Type B pancreatic cell (in vitro differentiated cells): ENCODE data around the gene SEMA4B. TPM values are rescaled to one million over a fixed set of nuclear protein-coding genes. Genes with fewer than 3 reads are reported as not detected.

Source experiments
- DNase-seq: peaks from one replicate; pipeline ENCODE4 v3.0.0; 2021; ENCODE audit warnings: mixed read lengths; ENCODE audit not compliant: unreplicated experiment; ENCODE audit errors: extremely low spot score
- H3K27ac Mint-ChIP-seq: 2 replicates; pipeline ENCODE4 v1.8.0; 2021; ENCODE audit warnings: mild to moderate bottlenecking, mixed read lengths
- H3K27me3 Mint-ChIP-seq: 2 replicates; pipeline ENCODE4 v1.8.0; 2021; ENCODE audit warnings: mixed read lengths
- H3K36me3 Mint-ChIP-seq: 2 replicates; pipeline ENCODE4 v1.8.0; 2021; ENCODE audit warnings: mixed read lengths
- H3K4me1 Mint-ChIP-seq: one replicate; pipeline ENCODE4 v1.8.0; 2021; ENCODE audit warnings: mixed read lengths; ENCODE audit not compliant: unreplicated experiment
- H3K4me3 Mint-ChIP-seq: 2 replicates; pipeline ENCODE4 v1.8.0; 2021; ENCODE audit warnings: mild to moderate bottlenecking, mixed read lengths
- H3K9me3 Mint-ChIP-seq: 2 replicates; pipeline ENCODE4 v1.8.0; 2021; ENCODE audit warnings: mixed read lengths
- CTCF ChIP-seq: fragments of 200-600 bp; sonication (generic); conservative IDR thresholded peaks from 2 replicates; pipeline ENCODE4 v1.5.0; 2021; ENCODE audit warnings: antibody characterized with exemption, mild to moderate bottlenecking
- total RNA-seq: library from RNA; stranded (reverse); gene quantifications from 2 replicates; pipeline ENCODE4 v1.2.1, GENCODE V29; 2021; ENCODE audit warnings: low replicate concordance

The SEMA4B gene
- total RNA-seq, 1 donor from 2014 or later, result 28.9 TPM

DNA sequence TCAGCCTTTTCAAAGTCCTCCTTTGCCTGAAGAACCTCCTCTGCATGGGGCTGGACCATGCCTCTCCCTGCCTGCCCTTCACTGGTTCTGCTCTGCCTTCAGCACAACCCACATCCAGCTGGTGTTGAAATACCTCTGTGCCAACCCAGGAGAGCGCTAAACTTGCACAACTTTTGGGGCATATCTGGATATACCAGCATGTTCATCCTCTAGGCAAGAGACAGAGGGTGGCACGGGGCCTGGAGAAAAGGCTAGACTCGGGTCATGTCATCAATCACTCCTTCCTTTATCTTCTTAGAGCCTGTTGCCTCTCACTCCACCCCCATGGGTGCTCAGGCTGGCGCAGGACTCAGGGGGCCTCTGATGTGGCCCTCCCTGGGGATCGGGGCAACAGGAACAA, 4.8 kb downstream of the SEMA4B start:
- H3K27ac Mint-ChIP-seq, result no peak overlapping the region
- H3K4me1 Mint-ChIP-seq, result peaks cover 6% of the 10 kb centered on the region
- DNase-seq, result no peak
- H3K4me3 Mint-ChIP-seq, result no peak overlapping the region
- no peaks in the 10 kb centered on the region for H3K9me3 Mint-ChIP-seq
- H3K36me3 Mint-ChIP-seq, result no peaks in the 10 kb centered on the region
- TF ChIP-seq CTCF, result no peak
- no peaks in the 10 kb centered on the region for H3K27me3 Mint-ChIP-seq

GRCh38 chr15:90207252-90207651, 6.1 kb downstream of the SEMA4B start:
- no peak overlapping the region for H3K4me3 Mint-ChIP-seq

GRCh38 chr15:90208356-90208755, 7.2 kb downstream of the SEMA4B start:
- H3K9me3 Mint-ChIP-seq, result no peaks in the 10 kb centered on the region
- no peak overlapping the region for H3K27ac Mint-ChIP-seq
- DNase-seq, result no peak
- H3K36me3 Mint-ChIP-seq, result no peaks in the 10 kb centered on the region
- no peak overlapping the region for H3K4me3 Mint-ChIP-seq
- no peaks in the 10 kb centered on the region for H3K4me1 Mint-ChIP-seq
- TF ChIP-seq CTCF, result no peak
- H3K27me3 Mint-ChIP-seq, result no peaks in the 10 kb centered on the region

More at GRCh38 chr15:90207252-90207651, 6.1 kb downstream of the SEMA4B start:
- H3K36me3 Mint-ChIP-seq, result no peaks in the 10 kb centered on the region
- H3K4me1 Mint-ChIP-seq, result peaks cover 5% of the 10 kb centered on the region
- no peak overlapping the region for H3K27ac Mint-ChIP-seq
- no peaks in the 10 kb centered on the region for H3K9me3 Mint-ChIP-seq
- no peak for DNase-seq
- no peaks in the 10 kb centered on the region for H3K27me3 Mint-ChIP-seq
- no peak for TF ChIP-seq CTCF

GRCh38 chr15:90209591-90209990, 8.5 kb downstream of the SEMA4B start:
- H3K27me3 Mint-ChIP-seq, result no peaks in the 10 kb centered on the region
- no peak for DNase-seq
- no peak overlapping the region for H3K4me3 Mint-ChIP-seq
- no peaks in the 10 kb centered on the region for H3K4me1 Mint-ChIP-seq
- no peak overlapping the region for H3K27ac Mint-ChIP-seq
- no peaks in the 10 kb centered on the region for H3K36me3 Mint-ChIP-seq
- no peaks in the 10 kb centered on the region for H3K9me3 Mint-ChIP-seq
- no peak for TF ChIP-seq CTCF

DNA sequence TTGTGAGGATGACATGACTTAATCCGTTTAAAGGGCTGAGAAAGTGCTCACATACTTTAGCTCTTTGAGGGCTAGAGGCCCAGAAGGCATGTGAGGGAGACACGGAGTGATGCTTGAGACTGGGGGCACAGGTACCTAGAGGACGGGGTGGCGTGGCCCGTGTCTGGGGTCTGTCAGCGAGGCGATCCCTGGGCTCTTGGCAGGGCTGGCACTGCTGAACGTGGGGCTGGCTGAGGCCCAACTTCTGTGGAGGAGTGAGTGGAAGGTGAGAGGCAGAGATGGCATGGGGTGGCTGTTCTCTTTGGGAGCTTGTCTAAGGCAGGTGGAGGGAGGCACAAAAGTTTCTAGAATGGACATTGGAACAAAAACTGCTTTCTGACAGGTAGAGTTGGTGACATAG, 9.5 kb downstream of the SEMA4B start:
- no peaks in the 10 kb centered on the region for H3K36me3 Mint-ChIP-seq
- no peak for DNase-seq
- TF ChIP-seq CTCF, result no peak
- no peaks in the 10 kb centered on the region for H3K9me3 Mint-ChIP-seq
- peak overlapping the region; percentile 60 for H3K27ac Mint-ChIP-seq
- no peak overlapping the region for H3K4me3 Mint-ChIP-seq
- peaks cover 3% of the 10 kb centered on the region for H3K4me1 Mint-ChIP-seq
- no peaks in the 10 kb centered on the region for H3K27me3 Mint-ChIP-seq

- no peak for DNase-seq
- no peaks in the 10 kb centered on the region for H3K36me3 Mint-ChIP-seq
- H3K4me3 Mint-ChIP-seq, result no peak overlapping the region
- TF ChIP-seq CTCF, result no peak
- H3K27ac Mint-ChIP-seq, result peak overlapping the region; percentile 60
- H3K9me3 Mint-ChIP-seq, result no peaks in the 10 kb centered on the region
- H3K27me3 Mint-ChIP-seq, result no peaks in the 10 kb centered on the region
- peaks cover 3% of the 10 kb centered on the region for H3K4me1 Mint-ChIP-seq
Observed at GRCh38 chr15:90211009-90211408, 9.9 kb downstream of the SEMA4B start.
